HG02981 (cell line): Measurements from ENCODE around the gene B3GNT2.
"Not testable (repeated sequence)": the region's sequence is repeated elsewhere in the genome, so short reads cannot be mapped to it uniquely, and the experiment has no call there.

Experiments
- ATAC-seq: cut with Tn5 transposase; IDR thresholded peaks from one replicate; pipeline ENCODE4 v1.9.1; 2021; ENCODE audit warnings: mild to moderate bottlenecking, moderate library complexity; ENCODE audit not compliant: unreplicated experiment

The B3GNT2 gene, protein sequence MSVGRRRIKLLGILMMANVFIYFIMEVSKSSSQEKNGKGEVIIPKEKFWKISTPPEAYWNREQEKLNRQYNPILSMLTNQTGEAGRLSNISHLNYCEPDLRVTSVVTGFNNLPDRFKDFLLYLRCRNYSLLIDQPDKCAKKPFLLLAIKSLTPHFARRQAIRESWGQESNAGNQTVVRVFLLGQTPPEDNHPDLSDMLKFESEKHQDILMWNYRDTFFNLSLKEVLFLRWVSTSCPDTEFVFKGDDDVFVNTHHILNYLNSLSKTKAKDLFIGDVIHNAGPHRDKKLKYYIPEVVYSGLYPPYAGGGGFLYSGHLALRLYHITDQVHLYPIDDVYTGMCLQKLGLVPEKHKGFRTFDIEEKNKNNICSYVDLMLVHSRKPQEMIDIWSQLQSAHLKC

DNA sequence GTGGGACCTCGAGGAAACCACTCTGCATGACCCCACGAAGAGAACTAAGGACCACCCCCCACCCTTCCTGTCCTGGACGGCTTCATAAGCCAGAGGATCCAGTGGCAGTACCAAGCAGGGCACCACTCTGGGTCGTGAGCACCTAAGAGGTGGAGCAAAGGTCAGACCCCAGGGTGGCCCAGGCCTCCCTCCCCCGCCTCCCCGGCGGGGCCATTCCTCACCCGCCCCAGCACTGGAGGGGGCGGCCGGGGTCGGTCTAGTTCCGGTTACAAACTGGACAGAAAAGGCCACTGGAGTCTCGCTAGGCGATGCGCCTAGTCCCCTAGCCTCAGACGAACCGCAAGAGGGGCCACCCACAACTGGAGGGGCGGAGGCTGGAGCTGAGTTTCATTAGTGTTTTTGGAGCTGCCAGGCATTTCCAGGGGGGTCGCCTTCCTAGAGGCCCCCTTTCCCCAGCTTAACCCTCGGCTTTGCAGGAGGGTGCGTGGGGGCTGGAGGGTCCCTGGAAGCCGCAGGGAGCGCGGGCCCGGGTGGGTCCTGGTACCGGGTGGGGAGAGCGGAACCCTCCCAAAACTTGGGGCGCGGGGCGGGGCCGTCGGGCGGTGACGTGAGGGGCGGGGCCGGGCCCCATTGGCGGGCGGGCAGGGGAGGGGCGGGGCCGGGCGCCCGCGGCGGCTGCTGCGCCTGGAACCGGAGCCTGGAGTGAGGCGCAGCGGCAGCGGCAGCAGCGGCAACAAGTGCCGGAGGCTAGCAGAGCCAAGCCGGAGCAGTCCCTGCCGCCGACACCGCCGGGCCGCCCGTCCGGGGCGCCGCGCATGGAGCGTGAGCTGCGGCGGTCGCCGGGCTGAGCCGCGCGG, at the start of gene B3GNT2:
Gene B3GNT2 (plus strand): TSS at position 695 of the 857 bp plus-strand sequence. CDS start 26,106 bp downstream, outside the sequence.
- peak; percentile 51 for ATAC-seq

DNA sequence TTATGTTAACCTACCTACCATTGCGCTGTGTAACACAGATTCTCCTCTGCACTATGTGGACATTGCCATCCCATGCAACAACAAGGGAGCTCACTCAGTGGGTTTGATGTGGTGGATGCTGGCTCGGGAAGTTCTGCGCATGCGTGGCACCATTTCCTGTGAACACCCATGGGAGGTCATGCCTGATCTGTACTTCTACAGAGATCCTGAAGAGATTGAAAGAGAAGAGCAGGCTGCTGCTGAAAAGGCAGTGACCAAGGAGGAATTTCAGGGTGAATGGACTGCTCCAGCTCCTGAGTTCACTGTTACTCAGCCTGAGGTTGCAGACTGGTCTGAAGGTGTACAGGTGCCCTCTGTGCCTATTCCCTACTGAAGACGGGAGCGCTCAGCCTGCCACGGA, 49.1 kb upstream of the B3GNT2 start:
- ATAC-seq, result not testable (repeated sequence)

DNA sequence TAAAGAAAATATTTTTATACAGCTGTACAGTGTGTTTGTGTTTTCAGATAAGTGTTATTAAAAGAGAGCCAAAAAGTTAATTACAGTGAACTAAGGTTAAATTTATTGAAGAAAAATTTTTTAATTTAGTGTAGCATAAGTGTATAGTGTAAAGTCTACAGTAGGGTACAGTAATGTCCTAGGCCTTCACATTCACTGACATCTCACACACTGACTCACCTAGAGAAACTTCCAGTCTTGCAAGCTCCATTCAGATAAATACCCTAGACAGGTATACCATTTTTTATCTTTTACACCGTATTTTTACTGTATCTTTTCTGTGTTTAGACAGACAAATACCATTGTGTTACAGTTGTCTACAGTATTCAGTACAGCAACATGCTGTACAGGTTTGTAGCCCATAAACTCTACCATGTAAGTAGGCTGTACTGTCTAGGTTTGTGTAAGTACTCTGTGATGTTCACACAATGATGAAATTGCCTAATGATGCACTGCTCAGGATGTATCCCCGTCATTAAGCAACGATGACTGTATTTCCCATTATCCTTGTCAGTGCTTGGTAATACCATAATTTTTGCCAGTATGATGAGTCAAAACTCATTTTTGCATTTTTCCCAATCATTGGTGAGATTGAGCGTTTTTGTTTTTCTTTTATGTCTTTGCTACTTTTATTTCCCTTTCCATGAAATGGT, 48.2 kb upstream of the B3GNT2 start:
- ATAC-seq, result no peak

DNA sequence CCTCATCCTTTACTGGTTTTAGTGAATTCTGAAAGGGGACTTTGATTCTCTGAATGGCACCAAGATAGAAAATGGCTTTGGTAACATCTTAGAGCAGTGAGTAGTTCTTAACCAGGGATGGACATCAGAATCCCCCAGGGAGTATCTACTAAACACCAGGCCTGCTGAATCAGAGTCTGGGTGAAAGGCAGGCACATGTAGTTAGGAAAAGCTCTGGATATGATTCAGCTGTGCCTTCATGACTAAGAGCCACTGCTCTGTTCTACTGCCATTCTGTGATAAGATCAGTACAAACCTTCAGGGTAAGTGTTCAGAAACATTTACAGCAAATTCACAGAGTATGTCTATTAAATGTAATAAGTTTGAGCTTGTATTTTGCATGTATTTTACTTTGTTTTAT, 46.2 kb upstream of the B3GNT2 start:
- ATAC-seq, result no peak

DNA sequence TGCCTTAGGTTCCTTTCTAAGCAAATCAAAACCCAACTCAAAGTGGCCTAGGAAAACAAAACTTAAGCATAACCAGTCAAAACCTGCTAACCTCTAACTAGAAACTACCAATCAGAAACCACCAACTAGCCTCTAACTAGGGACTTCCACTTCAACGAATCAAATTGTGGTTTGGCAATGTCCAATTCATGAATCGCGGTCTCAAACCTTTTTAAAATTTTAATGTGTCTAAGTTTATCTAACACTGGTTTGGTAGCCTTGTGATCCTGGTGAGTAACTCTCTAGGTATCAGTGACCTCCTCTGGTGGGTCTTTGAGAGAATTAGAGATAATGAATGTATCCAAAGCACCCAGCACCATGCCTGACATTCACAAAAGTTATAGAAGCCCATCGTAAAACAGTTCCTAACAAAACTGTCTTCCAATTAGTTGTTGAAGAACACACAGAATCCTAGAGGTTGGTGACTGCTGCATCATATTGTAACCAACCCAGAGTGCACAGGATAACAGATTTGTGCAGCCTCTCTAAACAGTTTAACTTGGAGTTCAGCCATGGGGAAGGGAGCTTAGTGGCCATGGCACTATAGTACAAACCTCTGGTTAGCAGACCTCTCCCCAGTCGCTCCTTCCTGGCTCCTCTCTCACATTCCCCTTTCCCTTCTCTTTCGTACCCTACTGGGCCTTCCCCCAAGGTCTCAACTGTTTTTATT, 45.2 kb upstream of the B3GNT2 start:
- ATAC-seq, result no peak

DNA sequence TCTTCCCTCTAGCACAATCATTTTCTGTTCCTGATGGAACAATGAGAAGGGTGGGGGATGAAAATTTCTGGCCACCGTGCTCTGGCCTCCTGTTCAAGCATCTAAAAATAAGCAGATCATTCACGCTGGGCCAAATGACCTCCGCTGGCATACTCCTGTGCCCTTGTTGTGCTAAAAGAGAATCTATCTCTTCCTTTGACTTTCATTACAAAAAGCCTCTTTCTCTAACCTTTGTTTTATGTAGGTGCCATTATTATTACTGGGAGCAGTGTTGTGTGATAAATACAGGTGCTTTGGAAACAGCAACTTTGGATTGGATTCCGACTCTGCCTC, 44.6 kb upstream of the B3GNT2 start:
- no peak for ATAC-seq

DNA sequence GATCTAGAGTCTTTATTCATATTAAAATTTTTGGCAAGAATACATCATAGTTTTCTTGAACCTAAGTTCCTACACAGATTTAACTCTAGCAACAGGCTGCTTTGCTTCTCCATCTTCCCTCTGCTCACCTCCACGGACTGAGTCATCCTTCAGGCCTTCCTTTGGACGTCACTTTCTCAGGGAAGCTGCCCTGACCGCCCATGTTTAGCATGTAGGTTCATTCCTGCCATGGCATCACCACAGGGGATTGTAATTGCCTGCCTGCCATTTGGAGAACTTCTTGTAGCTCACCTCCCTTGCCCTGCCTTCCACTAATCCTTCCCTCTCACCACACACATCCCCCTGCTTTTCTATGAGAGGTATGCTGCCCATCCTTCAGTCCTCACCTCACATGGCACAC, 43.9 kb upstream of the B3GNT2 start:
- no peak for ATAC-seq

DNA sequence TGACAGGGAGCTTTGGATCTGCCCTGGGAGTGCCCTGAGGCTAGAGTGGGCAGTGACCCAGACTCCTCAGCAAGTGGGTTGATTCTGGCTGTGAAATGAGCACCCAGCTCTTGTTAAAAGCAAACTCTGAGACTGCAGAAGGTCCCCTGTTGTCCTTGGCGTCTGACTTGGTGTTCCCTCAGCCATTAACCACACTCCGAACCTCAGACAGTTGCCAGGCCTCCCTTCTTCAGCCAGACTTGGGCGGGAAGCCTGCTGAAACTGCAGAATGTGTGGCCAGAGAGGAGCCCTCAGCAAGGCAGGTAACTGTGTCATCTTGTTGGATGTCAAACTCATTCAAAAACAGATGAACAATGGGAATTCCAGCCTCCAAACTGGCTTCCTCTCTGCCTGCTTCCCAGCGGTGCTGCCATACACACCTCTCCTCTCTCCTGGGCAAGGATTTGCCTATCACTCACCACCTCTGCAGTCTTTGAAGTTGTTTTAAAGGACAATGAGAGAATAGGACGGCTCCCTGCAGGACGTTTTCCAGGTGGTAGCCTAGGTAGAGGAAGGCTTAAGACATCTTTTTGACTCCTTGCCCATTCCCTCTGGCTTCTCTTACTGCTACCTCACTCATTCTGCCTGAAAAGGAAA, 38.9 kb upstream of the B3GNT2 start:
- ATAC-seq, result no peak

DNA sequence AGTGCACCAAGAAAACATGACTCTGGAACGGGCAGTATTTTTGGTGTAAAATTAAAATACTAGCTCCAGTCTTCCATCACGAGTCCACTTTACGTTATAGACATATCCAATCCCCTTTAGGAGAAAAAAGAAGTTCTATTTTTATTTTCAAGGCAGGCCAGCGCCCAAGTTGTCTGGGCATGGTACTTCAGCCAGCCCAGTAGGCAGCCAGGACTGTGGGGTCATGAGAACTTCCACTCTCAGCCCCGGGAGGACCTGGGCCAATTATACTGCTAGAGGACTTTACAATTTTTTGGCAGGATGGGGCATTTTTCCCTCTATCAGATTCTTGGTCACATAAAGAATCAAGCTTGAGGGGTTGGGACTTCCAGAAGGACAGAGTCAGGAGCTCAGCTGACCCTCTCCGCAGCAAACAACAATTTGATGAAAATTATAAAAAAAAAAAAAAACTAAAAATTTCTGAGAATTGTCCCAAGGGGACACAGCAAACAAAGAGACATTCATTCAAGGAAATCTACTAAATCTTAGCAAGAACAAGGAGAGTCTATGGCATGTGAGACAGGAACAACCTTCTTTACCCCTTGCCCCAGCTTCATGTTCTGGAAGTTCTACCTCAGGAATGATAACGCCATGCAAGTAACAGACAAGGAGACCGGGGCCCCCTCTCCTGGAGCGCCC, 37.3 kb upstream of the B3GNT2 start:
- no peak for ATAC-seq

DNA sequence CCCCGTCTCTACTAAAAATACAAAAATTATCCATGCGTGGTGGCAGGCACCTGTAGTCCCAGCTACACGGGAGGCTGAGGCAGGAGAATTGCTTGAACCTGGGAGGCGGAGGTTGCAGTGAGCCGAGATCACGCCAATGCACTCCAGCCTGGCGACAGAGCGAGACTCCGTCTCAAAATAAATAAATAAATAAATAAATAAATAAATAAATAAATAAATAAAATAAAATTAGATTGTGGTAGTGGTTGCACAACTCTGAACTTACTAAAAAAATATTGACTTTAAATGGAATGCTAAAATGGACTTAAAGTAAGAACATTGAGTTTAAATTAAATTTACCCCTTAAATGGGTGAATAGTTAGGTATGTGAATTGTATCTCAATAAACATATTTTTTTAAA, 35.2 kb upstream of the B3GNT2 start:
- ATAC-seq, result not testable (repeated sequence)

DNA sequence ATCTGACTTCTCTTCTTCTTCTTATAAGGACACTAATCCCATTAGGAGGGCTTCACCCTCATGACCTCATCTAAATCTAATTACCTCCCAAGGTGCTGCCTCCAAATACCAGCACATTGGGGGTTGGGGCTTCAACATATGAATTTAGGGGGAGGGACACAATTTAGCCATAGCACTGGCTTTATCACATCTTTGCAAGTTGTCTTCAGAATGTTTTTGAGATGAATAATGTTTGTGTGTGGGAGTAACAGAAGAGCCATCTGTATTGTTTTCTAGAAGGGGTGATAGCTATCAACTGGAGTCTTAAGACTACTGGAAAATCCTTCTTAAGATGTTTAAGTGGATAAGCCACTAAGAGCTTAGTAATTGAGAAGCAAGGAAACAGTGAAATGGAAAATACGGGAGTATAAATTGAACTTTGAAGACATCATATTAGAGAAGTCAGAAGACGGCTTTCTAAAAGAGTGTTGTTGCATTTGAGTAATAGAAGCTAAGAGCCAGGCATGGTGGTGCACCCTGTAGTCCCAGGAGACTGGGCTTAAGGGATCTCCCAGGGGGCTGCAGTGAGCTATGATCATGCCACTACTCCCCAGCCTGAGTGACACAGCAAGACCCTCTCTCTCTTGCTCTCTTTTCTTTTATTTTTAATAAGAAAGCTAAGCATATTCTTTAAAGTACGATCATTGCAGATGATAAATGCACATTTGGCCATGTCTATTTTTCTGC, 32.6 kb upstream of the B3GNT2 start:
- no peak for ATAC-seq

DNA sequence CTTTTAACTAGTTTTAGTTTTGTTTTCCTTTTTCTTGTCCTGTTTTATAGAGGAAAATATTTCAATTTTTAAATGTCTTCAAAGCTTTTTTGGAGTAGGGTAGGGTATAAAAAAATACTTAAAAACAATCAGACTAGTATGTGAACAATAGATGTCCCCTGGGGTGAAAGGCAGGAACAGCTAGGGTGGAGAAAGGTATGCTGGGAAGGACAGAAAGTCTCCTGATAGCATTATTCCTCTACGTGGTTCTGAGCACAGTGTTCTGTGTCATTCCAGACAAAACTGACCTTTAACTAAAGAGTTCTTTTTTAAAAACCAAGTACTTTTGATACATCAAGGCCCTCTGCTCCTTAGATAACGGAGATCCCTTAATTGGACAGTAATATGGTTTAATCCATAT, 32.1 kb upstream of the B3GNT2 start:
- no peak for ATAC-seq

DNA sequence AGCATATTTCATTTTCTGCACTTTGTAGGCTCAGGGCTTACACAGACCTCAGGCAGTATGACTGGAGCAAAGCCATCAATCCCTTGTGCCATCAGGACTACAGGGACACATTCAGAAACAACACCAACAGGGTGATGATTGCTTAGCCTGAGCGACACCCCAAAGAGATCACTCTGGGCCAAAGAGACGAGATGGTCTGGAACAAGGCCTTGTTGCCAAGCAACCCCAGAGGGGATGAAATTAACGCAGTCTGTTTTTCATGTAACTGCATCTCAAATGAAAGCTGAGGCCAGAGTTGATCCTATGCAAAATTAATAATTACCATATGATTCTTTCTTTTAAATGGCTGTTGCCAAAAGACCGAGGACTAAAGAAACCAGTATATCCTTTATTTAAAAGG, 20.2 kb upstream of the B3GNT2 start:
- no peak for ATAC-seq

DNA sequence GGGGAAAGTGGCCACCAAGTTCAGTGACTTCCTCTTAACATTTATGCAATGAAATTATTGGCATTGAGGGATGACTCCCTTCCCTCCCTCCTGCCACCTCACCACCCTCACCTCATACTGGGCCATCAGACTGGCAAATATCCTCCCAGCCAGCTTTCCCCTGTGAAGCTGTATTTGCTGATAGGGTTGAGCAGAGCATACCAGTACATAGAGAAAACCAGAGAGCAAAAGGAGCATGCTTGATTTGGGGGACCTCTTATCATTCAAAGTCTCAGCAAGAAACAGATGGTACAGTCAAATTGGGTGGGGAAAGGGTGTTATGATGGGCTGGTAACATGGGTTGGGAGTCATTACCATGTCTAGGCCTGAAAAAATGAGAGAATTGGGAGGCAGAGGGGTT, 19.1 kb upstream of the B3GNT2 start:
- no peak for ATAC-seq

DNA sequence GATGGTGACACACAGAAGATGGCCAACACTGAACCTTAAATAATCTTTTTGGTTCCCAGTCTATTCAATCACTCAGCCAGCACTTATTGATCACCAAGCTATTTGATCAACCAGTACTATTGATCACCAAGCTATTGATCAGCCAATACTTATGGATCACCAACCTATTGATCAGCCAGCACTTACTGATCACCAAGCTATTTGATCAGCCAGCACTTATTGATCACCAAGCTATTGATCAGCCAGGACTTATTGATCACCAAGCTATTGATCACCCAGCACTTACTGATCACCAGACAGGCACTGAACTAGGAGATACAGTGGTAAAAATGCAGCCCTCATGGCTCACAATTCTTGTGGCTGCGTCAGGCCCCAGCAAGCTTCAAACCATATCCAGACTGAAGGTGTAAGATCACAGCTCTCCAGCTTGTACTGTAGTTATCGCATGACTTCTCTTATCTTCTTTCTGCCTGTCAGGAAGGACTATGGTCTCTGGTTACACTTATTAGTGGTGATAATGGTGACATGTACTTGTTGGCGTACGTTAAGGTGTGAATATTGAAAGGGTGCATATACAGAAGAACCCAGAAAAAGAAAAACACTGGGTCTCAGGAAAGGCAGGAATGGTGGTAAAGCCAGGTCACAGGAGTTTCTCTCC, 18.4 kb upstream of the B3GNT2 start:
- ATAC-seq, result no peak

DNA sequence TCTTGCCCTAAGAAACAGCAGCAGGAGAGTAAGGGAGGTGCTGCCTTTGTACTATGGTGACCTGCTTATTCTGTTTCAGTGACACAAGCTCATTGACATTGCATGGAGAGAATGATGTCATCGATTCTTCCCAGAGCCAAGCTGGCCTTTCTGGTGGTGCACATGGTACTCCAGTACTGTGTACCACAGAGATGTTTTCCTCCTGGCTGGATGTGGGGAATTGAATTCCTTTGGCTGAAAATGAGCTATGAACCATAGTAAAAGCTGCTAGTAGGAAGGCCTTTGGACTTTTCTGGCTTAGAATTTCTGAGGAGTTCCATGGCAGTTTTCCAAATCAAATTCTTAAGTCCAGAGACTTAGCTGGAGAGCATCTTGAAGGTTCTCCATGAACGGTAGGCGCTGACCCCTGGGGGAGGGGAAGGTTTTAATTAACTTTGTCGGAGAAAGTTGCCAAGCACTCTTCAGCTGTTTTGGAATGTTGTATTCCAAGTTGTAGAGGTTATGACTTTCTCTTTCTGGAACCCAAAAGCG, 17.1 kb upstream of the B3GNT2 start:
- no peak for ATAC-seq

DNA sequence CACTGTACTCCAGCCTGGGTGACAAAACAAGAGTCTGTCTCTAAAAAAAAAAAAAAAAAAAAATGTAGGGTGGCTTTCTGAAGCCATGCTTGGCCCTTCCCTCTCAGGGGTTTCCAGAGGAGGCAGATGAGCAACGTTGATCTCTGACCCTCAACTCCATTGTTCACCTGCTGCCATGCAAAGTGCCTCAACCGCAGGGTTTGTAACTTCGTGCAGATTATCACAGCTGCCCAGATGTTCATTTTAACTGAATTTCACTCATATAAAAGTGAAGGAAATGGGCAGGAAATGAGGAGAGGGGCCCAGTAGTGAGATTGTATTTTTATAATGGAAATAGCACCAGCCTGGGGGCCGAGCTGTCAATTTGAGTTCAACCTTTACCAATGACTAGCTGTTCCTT, 14.9 kb upstream of the B3GNT2 start:
- ATAC-seq, result no peak

DNA sequence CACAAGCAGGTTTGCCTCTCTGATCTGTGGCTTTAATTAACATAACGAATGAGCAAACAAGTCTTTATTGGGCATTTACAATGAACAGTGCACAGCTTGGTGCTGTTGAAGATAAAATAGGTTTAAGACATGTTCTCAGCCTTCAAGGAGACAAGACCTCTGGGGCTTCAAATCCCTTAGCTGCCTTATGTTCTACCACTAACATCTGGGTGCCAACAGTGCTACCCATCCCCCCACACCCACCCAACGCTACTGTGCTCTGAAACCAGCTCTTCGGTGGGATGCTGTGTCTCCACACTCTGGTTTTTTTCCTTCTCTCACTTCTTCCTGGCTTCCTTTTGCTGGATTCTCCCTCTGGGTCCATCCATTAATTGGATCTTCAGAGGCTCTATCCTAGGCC, 14.1 kb upstream of the B3GNT2 start:
- ATAC-seq, result no peak
